Islet of Langerhans (tissue), 1 donor: ENCODE results near the gene MRFAP1.
"Not testable (repeated sequence)": the region's sequence is repeated elsewhere in the genome, so short reads cannot be mapped to it uniquely, and the experiment has no call there.

Experiments used
- FAIRE-seq: peaks from one replicate; lab custom pipeline; 2011; peaks lifted over from hg19 to GRCh38; lab: Jason Lieb, UNC

Gene MRFAP1

DNA sequence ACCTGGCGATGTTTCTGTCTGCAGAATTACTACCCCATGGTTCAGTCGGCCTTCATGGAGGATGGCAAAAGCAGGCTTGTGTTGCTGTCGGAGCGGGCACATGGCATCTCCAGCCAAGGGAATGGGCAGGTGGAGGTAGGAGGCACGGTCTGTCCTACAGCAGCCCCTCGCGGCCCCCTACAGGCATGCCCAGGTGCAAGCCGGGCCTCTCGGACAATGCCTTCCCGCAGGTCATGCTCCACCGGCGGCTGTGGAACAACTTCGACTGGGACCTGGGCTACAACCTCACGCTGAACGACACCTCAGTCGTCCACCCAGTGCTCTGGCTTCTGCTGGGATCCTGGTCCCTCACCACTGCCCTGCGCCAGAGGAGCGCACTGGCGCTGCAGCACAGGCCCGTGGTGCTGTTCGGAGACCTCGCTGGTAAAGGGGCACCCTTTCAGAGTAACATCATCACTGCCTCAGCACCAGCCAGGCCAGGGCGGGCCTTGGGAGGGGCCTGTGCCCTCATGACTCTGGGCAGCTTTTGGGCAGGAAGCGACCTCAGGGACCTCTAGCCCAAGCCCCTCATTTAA, 29.5 kb upstream of the MRFAP1 start:
- no peak for FAIRE-seq

DNA sequence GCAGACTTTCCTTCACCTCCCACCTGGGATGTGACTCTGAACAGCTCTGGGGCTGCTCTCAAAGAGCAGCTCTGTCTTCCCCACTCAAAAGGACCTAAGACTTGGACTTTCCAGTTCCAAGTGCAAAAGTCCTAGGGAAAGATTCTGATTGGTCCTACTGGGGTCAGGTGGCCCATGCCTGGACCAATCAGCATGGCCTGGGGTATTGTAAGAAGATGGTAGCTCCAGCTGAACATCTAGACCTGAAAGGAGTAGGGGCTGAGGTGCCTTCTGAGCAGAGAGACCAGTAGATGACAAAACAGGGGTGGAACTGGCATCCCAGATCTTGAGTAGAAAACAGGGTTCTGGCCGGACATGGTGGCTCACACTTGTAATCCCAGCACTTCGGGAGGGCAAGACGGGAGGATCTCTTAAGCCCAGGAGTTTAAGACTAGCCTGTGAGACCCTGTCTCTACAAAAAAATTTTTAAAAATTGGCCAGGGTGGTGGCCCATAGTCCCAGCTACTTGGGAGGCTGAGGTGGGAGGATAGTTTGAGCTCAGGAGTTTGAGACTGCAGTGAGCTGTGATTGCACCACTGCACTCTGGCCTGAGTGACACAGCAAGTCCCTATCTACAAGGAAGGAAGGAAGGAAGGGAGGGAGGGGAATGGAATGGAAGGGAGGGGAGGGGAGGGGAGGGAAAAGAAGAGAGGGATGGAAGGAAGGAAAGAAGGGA, 27.4 kb upstream of the MRFAP1 start:
- no peak for FAIRE-seq

DNA sequence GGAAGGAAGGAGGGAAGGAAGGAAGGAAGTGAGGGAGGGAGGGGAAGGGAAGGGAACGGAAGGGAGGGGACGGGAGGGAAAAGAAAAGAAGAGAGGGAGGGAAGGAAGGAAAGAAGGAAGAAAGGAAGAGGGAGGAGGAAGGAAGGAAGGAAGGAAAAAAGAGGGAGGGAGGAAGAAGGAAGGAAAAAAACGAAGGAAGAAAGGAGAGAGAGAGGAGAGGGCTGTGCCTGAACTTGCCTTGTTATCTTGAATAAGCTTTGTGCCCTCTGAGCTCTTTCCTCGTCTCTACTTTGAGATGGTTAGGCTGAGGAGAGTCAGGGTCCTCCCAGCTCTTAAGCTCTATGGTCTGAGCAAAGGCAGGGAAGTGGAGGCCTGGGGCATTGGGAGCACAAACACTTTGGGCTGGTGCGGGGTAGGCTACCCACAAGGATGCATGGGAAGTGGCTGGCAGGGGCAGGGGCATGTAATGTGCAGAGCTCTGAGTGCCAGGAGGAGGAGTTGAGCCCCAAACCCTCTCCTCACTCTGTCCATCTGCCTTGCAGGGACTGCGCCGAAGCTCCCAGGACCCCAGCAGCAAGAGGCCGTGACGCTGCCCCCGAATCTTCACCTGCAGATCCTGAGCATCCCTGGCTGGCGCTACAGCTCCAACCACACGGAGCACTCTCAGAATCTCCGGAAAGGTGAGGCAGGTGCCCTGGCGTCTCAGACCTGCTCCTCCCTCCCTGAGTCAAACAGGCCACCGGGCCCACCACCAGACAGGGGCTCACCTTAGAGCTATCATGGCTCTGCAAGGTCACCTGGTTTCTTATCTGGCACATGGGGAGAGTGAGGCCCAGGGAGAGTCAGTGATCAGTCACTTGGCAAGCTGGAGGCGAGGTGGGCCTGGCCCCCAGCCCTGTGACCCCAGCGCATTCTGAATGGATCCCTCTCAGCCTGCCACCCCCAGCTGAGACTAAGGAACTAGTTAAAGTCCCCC, 26.5 kb upstream of the MRFAP1 start:
- FAIRE-seq: no peak

DNA sequence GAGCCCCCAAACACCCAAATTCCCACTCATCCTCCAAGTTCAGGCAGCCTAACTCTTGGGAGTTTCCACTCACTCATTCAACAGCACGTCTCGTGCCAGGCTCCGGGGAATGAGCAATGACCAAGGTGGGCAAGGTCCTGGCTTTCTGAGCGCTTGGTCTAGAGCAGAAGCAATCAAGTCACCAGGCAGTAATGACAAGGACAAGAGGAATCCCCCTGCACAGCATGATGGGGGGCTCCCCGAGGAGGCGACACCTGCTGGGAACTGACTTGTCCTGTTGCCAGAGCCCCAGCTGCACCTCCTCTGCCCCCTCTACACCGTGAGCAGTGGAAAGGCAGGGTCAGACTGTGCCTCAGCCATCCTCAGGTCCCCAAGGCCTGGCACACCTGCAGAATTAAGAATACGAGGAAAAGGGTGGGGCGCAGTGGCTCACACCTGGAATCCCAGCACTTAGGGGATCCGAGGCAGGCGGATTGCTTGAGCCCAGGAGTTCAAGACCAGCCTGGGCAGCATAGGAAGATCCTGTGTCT, 25.7 kb upstream of the MRFAP1 start:
- no peak for FAIRE-seq

DNA sequence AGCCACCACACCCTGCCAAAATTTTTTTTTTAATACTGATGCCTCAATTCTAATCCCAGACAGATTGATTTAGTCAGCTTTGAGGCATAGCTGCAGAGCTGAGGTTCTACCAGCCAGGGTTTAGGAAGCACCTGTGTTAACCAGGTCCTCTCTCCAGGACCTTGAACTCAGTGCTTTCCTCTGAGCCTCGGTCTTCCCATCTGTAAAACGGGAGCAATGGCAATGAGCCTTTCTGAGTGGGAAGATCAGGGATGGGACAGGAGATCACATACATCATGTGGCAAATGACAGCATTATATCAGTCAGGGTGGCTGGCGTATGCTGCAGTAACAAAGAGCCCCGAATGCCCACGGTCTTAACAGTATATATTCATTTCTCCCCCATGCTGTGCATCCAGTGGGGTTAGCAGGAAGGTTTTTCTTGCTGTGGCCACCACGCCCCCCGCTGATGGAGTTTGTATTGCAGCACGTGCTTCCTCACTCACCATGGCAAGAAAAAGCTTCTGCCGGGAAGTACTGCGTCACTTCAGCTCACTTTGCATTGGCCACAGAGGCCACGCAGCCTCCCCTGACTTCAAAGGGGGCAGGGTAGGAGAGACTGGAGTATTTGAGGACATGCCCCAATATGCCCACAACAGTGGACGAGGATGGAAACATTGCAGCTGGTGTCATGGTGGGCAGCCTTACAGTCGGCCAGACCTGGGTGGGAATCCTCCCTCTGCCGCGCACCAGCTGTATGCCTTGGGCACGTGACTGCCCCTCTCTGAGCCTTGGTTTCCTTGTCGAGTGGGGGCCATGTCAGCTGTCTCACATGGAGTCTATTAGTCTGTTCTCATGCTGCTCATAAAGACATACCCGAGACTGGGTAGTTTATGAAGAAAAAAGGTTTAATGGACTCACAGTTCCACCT, 24.1 kb upstream of the MRFAP1 start:
- FAIRE-seq: no peak

DNA sequence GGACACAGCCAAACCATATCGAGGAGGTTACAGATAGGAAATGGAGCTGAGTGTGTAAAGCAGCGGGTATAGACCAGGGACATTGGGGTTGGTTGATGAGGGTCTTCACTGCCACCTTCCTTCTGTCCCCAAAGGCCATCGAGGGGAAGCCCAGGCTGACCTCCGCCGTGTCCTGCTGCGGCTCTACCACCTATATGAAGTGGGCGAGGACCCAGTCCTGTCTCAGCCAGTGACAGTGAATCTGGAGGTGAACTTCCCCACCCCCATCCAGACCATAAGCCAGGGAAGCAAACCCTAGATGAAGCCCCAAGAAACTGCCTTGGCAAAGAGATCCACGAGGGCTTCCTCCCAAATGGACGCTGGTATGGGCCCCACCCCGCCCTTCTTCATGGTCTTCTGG, 23.2 kb upstream of the MRFAP1 start:
- FAIRE-seq: no peak

DNA sequence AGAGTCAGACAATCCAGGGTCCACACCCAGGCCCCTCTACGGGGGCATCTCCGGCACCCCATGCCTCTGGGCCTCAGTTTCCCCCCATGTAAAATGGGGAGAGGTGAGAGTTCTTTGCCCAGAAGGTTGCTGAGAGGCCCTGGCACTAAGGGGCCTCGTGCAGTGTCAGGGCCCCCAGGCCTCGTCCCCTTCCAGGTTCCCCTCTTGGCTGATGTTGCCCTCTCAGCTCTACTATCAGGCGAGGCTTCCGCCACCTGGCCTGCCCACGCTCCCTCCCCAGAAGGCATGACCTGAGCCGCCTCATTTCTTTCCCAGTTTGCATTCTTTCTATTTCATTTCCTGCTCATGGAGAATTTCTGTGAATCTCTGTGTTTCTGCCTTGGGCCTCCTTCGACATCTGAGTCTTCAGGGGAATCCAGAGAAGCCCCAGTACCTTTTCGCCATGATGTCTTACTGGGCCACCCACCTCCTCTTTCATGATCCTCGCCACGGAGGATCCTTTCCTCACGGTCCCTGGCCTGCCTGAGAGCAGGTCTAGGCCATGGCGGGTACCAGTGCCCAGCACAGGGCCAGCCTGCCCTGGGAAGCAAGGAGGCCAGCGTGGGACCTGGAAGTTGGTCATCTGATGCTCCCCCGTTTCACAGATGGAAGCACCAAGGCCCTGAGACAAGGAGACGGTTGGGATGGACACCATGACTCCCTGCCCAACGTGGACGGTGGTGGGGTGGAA, 21.9 kb upstream of the MRFAP1 start:
- no peak for FAIRE-seq

DNA sequence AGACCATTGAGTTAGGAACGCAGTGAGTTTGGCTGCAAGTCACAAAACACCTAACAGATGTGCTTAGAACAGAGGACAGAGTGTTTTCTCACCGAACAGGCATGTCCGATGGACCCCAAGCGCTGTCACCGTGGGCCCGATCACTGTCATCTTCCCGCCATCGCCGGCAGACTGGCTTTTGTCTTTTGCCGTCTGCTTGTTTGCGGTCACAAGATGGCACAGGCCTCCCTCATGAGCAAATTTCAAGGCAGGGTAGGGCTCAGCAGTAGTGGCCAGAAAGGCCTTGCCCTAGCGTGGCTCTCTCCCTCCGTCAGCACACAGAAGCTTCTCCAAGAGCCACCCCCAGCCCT, 21.4 kb upstream of the MRFAP1 start:
- no peak for FAIRE-seq

DNA sequence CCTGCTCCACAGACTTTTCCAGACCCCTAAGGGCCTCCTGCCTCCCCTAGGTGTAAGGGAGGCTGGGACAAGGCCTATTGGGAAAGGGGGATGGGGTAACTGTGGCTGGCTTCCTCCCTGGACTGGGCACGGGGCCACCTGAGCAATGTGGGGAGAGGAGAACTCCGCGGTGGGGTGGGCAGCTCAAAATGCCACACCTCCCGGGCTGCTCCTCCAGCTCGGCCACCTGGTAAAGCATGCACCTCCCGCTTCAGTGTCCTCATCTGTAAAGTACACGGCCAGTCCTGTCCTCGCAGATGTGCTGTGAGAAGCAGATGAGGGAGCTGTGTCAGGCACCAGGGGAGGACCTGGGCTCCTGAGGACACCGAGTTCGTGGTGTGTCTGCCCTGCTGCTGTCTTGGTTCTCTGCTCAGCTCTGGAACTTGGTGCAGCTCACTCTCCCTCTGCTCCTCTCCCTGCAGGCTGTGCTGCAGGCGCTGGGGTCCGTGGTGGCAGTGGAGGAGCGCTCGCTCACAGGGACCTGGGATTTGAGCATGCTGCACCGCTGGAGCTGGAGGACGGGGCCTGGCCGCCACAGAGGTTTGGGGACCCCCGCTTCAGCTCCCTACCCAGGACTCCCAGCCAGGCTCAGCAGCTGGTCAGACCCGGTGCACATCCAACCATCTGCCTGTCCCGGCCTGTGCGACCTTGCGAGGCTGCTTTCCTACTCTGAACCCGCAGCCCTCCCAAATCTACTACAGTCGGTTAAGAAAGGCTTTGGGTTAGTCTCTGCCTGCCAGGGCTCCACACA, 20.8 kb upstream of the MRFAP1 start:
- no peak for FAIRE-seq

DNA sequence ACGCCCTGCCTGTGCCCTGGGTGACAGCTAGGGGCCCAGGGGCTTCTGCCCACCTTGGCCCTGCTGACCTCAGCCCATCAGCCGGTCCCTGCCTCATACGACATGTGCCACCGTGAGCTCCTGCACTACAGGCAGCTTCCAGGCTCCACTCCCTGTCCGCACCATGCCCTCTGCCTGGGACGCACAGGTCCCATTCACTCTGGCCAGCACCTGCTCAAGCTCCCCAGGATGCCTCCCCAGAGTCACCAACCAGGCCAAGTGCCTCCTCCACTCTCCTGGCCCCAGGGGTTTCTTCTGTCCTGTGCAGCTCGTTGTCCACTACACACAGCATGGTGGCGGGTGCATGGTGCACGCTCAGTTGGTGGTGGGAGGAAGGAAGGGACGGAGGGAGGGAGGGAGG, 20.2 kb upstream of the MRFAP1 start:
- no peak for FAIRE-seq

DNA sequence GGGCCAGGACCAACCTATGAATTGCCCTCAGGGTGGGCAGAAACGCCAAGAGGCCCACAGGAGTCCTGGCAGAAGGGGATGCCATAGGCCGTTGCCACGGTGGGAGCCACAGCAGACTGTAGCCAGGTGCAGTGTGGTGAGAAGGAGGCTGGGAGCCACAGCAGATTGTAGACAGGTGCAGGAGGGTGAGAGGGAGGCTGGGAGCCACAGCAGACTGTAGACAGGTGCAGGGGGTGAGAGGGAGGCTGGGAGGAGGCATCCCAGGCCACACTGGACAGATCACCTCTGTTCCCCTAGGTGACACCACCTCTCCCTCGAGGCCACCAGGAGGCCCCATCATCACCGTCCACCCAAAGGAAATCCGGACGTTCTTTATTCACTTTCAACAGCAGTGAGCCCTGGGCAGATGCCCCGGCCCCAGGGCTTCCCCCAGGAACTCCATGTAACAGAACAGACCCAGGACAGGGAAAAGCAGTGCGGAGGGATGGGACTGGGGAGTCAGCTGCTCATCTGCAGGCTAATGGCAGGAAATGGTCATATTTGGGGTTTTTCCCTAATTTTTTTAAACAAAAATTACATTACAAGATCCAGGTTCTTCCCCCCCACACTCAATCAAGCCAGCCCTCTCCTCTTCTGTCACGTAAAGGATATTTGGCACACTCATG, 19.5 kb upstream of the MRFAP1 start:
- no peak for FAIRE-seq

DNA sequence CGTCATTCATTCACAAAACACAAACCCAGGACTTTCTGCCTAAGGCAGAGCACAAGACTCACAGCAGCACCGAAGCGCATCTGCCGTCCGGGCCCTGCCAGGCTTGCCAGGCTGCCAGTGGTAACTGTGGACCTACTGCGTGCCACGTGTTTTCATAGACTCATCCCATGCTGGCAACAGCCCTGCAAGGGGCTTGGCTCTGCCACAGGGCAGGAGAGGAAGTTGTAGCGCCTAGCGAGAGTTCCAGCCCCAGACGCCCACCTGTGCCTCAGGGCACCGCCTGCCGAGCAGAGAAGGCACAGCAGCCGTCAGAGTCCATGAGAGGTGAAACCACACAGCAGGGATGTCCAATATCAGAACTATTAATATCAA, 18.9 kb upstream of the MRFAP1 start:
- FAIRE-seq: no peak

DNA sequence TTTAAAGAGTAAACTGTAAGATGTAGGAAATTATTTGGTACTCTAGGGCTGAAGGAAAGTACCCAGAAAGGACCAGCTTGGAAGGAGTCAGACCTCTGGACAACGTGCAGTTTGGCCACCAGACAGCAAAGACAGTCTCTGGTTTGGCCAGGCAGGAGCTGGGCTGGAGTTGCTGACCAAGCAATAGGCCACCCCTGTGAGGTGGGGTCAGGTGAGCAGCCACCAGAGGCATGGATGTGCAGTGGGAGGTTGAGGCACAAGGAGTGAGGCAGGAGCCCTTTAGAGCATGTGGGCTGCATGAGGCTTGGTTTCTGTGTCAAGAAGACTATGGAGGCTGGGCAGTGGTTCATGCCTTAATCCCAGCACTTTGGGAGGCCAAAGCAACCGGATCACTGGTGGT, 17.7 kb upstream of the MRFAP1 start:
- no peak for FAIRE-seq

DNA sequence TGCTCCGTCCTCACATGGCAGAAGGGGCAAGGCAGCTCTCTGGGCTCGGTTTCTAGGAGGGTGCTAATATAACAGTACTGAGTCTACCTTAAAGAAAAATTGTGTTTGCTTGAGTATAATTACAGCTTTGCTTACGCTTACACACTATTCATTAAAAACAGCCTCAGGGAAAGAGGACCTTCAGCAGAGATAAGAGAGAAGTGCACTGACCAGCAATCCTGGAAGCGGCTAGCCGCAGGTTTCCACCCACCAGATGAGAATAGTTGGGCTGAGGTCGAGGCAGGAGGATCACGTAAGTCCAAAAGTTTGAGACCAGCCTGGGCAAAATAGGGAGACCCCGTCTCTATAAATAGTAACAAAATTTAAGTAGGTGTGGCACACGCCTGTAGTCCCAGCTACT, 15.2 kb upstream of the MRFAP1 start:
- FAIRE-seq: no peak

DNA sequence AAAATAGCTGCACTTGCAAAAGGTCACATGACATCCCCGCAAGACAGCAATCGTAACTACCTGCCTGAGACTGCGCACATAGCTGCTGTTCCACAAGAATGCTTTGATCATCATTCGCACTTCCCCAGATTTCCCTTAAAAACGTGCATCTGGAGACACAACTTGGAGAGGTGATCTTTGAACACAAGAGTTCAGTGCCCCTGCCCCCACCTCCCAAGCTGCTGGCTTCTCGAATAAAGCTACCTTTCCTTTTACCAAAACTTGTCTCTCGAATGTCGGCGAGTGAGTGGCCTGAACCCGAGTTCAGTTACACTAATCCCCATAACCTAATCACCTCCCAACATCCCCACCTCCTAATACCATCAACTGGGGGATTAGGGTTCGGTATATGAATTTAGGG, 14.4 kb upstream of the MRFAP1 start:
- no peak for FAIRE-seq

DNA sequence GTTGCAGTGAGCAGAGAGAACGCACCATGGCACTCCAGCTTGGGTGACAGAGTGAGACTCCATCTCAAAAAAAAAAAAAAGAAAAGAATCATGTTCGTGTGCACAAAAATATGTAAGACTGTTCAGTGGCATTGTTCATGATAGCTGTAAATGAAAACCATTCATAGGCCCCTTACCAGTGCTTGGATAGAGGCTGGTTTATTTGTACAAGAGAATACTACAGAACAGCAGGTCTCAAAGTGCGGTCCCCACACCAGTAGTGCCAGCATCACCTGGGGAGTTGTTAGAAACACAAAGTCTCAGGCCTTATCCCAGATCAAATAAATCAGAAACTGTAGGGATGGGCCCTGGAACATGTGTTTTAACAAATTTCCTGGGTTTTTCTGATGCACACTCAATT, 12.7 kb upstream of the MRFAP1 start:
- no peak for FAIRE-seq

DNA sequence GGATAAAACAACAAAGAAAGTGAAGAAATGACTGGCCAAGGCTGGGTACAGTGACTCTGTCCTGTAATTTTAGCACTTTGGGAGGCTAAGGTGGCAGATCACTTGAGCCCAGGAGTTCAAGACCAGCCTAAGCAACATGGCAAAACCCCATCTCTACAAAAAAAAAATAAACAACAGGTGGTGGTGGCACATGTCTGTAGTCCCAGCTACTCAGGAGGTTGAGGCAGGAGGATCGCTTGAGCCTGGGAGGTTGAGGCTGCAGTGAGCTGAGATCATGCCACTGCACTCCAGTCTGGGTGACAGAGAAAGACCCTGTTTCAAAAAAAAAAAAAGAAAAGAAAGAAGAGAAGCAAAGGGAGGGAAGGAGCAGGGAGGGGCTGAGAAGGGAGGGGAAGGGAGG, 12.0 kb upstream of the MRFAP1 start:
- FAIRE-seq: not testable (repeated sequence)

DNA sequence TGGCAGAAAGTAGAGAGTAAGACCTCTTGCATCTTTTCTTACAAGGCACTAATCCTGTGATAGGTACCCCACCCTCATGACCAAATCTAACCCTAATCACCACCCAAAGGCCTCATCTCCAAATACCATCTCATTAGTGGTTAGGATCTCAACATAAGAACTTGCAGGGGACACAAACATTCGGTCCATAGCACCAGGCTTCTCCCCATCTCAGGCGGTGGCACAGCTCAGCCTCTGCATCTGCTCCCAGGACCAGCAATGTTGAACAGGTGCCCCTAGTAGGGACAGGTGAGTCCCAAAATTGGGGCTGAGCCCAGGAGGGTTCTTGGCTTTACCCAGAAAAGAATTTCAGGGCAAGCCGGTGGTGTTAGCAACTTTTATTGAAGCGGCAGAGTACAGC, 8.4 kb upstream of the MRFAP1 start:
- FAIRE-seq: no peak

DNA sequence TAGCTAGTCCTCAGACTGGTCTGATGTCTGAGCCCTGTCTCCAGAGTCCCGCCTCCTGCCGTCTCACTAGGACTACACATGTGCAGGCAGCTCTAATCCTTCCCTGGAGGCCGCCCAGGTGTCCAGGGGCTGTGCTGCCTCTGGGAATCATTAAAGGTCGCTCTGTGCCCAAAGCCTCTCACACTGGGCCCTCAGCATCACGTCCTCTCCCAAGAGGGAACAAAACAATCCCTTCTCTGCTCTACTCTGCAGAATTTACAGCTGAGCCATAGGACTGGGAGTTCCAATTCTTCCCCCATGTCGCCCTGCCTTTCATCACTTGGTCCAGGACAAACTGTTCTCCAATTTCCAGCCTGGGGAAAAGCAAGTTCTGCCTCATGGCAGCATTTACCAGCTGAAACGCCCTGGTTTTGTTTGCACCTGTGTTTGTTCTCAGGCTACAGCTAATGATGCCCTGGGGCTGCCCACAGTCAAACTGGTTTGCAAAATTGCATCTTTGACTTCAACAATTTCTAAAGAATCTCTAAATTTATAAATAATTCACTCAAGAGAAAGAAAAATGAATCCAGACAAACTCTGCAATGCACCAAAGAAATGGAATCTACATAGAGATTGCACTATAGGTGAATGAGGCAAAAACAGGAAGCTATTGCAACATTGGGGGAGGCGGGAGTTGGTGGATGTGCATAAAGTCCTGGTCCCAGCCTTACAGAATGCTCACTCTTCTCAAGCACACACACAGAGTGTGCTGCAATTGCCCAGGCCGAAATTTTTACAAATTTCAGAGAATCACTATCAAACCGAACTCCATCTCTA, 7.2 kb upstream of the MRFAP1 start:
- no peak for FAIRE-seq
